ENCODE results near the gene MARCHF5. TPM values are rescaled to one million over a fixed set of nuclear protein-coding genes. Genes with fewer than 3 reads are reported as not detected.

MARCHF5 gene
- total RNA-seq, 1 experiment from 2014 or later: 32.2 TPM

DNA sequence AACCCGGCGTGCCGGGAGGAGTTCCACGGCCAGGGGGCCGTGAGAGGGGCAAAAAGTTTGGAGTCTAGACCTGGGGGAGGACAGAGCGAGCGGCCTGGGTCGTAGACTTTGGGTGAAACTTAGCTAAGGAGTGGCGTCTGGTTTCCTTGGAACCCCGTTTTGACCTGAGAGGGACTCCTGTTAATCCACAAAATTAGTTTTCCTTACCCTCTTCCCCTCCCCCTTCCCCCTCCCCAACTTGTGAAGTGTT lies 574 bp downstream of the MARCHF5 start:
- POLR2A ChIA-PET: interaction anchor here (0.6 to 1.2 kb wide), 7 partner anchors 13 to 204 kb away, joined by 3 to 8 read pairs (median 4); no protein-coding TSS in a partner anchor
- no peak overlapping the region for H3K27ac Mint-ChIP-seq
- 0 out of 2 replicates have a peak, but pooled peaks cover 8% of the 10 kb centered on the region for H3K36me3 Mint-ChIP-seq
- TF ChIP-seq, protein P1, sequence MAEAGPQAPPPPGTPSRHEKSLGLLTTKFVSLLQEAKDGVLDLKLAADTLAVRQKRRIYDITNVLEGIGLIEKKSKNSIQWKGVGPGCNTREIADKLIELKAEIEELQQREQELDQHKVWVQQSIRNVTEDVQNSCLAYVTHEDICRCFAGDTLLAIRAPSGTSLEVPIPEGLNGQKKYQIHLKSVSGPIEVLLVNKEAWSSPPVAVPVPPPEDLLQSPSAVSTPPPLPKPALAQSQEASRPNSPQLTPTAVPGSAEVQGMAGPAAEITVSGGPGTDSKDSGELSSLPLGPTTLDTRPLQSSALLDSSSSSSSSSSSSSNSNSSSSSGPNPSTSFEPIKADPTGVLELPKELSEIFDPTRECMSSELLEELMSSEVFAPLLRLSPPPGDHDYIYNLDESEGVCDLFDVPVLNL (CRISPR knock-in tag; IDR thresholded peaks at IDR 0.05; ENCODE audit: borderline replicate concordance, low read depth): 0 out of 2 replicates have a peak, but pooled peaks have one; percentile 2
- TF ChIP-seq, protein P2, sequence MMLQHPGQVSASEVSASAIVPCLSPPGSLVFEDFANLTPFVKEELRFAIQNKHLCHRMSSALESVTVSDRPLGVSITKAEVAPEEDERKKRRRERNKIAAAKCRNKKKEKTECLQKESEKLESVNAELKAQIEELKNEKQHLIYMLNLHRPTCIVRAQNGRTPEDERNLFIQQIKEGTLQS (CRISPR knock-in tag; conservative IDR thresholded peaks at IDR 0.05): no peak
- TF ChIP-seq ETV6 (CRISPR knock-in tag; IDR thresholded peaks at IDR 0.05) (no peak), ZNF671 (CRISPR knock-in tag; IDR thresholded peaks at IDR 0.05) (no peak)
- CTCF ChIA-PET: interaction anchor here (0.6 to 3.2 kb wide), 31 partner anchors 8 to 1423 kb away, joined by 3 to 21 read pairs (median 4); partner anchors contain the start of gene EXOC6
- no peaks in the 10 kb centered on the region for H3K9me3 Mint-ChIP-seq
- ATAC-seq (no peak), DNase-seq (ENCODE audit: low spot score) (no peak)
- H3K27me3 Mint-ChIP-seq (ENCODE audit: low read depth): no peaks in the 10 kb centered on the region; the same call in 1 of the 2 replicates
- peaks cover 24% of the 10 kb centered on the region for H3K4me1 Mint-ChIP-seq
- peak overlapping the region; percentile 95 for H3K4me3 Mint-ChIP-seq

DNA sequence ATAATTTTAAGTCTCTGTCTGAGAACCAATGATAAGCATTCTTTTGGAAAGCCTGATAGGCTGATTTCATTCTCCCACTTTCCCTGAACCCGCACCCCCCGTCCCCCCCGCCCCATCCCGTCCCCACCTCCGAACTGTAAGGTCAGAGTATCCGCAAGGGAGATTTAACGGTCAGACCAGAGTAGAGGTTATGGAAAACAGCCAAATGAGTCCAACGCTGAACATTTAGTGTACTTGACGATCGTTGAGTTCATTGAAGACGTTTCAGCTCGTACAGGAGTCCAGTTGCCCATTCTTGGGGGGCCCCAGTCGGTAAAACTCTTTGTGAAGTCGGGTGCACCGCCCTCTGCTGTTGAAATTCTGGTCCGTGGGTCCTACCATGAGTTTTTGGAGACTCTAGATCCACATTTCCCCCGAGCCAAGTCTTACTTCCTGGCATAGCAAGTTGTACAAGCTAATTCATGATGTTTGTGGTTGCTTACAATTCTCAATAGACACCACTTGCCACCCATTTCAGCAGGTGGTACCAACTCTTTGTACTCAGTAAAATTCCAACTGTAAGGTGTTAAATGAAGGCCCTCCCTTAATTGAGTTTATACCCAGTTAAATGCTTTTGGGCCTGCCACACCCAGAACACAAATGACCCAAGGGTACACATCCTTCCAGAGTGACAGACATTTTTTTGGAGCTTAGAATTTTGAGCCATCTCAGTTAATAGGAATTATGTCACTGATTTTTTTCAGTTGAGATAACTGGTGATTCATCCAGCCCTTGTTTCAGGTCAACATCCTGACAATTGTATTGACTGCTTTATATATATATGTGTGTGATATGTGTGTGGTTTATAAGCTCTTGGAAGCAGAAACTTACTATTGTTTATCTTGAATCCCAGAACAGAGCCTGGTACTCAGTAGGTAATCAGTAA lies 1.2 kb downstream of the MARCHF5 start:
- Mint-ChIP-seq H3K4me3 (peak overlapping the region; percentile 95), H3K4me1 (peaks cover 26% of the 10 kb centered on the region), H3K27me3 (ENCODE audit: low read depth) (no peaks in the 10 kb centered on the region; the same call in 1 of the 2 replicates), H3K36me3 (0 out of 2 replicates have a peak, but pooled peaks cover 8% of the 10 kb centered on the region), H3K9me3 (no peaks in the 10 kb centered on the region), H3K27ac (peak overlapping the region; percentile 57; the same call in 1 of the 2 replicates)
- DNase-seq (ENCODE audit: low spot score) (peak; percentile 22), ATAC-seq (no peak)
- ChIA-PET POLR2A (no interaction called here), CTCF (interaction anchor here (0.6 to 3.2 kb wide), 10 partner anchors 12 to 323 kb away, joined by 3 to 21 read pairs (median 4); no protein-coding TSS in a partner anchor)
- no peak for TF ChIP-seq JAZF1 (CRISPR knock-in tag; IDR thresholded peaks at IDR 0.05)
- TF ChIP-seq, protein P3, sequence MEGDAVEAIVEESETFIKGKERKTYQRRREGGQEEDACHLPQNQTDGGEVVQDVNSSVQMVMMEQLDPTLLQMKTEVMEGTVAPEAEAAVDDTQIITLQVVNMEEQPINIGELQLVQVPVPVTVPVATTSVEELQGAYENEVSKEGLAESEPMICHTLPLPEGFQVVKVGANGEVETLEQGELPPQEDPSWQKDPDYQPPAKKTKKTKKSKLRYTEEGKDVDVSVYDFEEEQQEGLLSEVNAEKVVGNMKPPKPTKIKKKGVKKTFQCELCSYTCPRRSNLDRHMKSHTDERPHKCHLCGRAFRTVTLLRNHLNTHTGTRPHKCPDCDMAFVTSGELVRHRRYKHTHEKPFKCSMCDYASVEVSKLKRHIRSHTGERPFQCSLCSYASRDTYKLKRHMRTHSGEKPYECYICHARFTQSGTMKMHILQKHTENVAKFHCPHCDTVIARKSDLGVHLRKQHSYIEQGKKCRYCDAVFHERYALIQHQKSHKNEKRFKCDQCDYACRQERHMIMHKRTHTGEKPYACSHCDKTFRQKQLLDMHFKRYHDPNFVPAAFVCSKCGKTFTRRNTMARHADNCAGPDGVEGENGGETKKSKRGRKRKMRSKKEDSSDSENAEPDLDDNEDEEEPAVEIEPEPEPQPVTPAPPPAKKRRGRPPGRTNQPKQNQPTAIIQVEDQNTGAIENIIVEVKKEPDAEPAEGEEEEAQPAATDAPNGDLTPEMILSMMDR (IDR thresholded peaks at IDR 0.05): 0 out of 2 replicates have a peak, but pooled peaks have one; percentile 23

DNA sequence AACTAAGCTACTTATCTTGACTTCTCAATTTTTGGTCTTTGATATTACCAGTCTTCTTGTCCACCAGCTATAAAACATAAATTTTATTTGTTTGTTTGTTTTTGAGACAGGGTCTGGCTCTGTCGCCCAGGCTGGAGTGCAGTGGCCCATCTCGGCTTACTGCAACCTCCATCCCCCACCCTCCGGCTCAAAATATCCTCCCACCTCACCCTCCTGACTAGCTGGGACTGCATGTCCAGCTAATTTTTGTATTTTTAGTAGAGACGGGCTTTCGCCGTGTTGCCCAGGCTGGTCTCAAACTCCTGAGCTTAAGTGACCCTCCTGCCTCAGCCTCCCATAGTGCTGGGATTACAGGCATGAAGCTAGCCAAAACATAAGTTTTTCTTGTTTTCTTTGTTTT lies 7.5 kb downstream of the MARCHF5 start:
- Mint-ChIP-seq H3K4me1 (peaks cover 40% of the 10 kb centered on the region), H3K36me3 (peaks cover 14% of the 10 kb centered on the region), H3K9me3 (no peaks in the 10 kb centered on the region), H3K27me3 (ENCODE audit: low read depth) (no peaks in the 10 kb centered on the region; the same call in 1 of the 2 replicates), H3K27ac (peak overlapping the region; percentile 67), H3K4me3 (no peak overlapping the region)
- ChIA-PET CTCF (interaction anchor here (0.7 to 2.6 kb wide), 2 partner anchors 8 to 211 kb away, joined by 4 to 12 read pairs; partner anchors contain the start of genes CPEB3 and MARCHF5), POLR2A (no interaction called here)
- no peak for ATAC-seq
- no peak for DNase-seq (ENCODE audit: low spot score)
- TF ChIP-seq TEAD1 (CRISPR knock-in tag; IDR thresholded peaks at IDR 0.05) (no peak), SOX15 (CRISPR knock-in tag; IDR thresholded peaks at IDR 0.05) (no peak), RELA (CRISPR knock-in tag; IDR thresholded peaks at IDR 0.05; ENCODE audit: borderline replicate concordance) (no peak)
- TF ChIP-seq, protein P4, sequence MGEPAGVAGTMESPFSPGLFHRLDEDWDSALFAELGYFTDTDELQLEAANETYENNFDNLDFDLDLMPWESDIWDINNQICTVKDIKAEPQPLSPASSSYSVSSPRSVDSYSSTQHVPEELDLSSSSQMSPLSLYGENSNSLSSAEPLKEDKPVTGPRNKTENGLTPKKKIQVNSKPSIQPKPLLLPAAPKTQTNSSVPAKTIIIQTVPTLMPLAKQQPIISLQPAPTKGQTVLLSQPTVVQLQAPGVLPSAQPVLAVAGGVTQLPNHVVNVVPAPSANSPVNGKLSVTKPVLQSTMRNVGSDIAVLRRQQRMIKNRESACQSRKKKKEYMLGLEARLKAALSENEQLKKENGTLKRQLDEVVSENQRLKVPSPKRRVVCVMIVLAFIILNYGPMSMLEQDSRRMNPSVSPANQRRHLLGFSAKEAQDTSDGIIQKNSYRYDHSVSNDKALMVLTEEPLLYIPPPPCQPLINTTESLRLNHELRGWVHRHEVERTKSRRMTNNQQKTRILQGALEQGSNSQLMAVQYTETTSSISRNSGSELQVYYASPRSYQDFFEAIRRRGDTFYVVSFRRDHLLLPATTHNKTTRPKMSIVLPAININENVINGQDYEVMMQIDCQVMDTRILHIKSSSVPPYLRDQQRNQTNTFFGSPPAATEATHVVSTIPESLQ (CRISPR knock-in tag; IDR thresholded peaks at IDR 0.05): no peak
- TF ChIP-seq, protein P5, sequence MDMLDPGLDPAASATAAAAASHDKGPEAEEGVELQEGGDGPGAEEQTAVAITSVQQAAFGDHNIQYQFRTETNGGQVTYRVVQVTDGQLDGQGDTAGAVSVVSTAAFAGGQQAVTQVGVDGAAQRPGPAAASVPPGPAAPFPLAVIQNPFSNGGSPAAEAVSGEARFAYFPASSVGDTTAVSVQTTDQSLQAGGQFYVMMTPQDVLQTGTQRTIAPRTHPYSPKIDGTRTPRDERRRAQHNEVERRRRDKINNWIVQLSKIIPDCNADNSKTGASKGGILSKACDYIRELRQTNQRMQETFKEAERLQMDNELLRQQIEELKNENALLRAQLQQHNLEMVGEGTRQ (CRISPR knock-in tag; IDR thresholded peaks at IDR 0.05): no peak
- TF ChIP-seq, protein P6, sequence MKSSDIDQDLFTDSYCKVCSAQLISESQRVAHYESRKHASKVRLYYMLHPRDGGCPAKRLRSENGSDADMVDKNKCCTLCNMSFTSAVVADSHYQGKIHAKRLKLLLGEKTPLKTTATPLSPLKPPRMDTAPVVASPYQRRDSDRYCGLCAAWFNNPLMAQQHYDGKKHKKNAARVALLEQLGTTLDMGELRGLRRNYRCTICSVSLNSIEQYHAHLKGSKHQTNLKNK (CRISPR knock-in tag; IDR thresholded peaks at IDR 0.05): no peak
- TF ChIP-seq, protein P7, sequence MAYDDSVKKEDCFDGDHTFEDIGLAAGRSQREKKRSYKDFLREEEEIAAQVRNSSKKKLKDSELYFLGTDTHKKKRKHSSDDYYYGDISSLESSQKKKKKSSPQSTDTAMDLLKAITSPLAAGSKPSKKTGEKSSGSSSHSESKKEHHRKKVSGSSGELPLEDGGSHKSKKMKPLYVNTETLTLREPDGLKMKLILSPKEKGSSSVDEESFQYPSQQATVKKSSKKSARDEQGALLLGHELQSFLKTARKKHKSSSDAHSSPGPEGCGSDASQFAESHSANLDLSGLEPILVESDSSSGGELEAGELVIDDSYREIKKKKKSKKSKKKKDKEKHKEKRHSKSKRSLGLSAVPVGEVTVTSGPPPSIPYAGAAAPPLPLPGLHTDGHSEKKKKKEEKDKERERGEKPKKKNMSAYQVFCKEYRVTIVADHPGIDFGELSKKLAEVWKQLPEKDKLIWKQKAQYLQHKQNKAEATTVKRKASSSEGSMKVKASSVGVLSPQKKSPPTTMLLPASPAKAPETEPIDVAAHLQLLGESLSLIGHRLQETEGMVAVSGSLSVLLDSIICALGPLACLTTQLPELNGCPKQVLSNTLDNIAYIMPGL (CRISPR knock-in tag; IDR thresholded peaks at IDR 0.05): no peak
